OCI-M2 (cell line): ENCODE data around the gene KIF1B.
A peak's percentile ranks its signal among the peaks of the same experiment; 100 is the strongest.
"Not testable (repeated sequence)": the region's sequence is repeated elsewhere in the genome, so short reads cannot be mapped to it uniquely, and the experiment has no call there.

ENCODE experiments used
- DNase-seq: peaks from one replicate; lab custom pipeline; 2025; ENCODE audit not compliant: unreplicated experiment; lab: John Stamatoyannopoulos, UW

KIF1B gene

DNA sequence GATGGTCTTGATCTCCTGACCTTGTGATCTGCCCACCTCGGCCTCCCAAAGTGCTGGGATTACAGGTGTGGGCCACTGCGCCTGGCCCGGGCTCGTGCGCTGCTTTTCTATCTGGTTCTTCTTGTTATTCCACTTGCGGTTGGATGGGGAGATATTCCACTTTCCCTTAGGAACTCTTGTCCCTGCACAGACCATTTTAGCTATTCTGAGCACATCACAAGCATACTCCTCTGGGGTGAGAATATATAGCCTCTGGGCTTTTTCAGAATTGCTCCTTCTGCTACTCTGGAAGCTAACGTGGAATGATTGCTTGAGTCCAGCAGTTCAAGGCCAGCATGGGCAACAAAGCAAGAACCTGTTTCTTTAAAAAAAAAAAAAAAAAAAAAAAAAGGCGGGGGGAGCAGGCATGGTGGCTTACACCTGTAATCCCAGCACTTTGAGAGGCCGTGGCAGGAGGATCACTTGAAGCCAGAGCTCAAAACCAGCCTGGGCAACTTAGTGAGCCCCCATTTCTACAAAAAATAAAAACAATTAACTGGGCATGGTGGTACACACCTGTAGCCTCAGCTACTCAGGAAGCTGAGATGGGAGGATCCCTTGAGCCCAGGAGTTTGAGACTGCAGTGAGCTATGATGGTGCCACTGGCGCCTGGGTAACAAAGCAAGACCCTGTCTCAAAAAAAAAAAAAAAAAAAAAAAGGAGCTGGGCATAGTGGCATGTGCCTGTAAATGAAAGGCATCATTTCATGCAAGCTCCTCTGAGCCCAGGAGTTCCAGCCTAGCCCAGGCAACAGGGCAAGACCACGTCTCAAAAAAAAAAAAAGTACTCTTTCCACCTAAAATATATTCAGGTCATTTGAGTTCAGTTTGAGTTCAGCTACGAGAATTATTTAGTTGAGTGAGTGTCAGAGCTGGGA, 176.6 kb downstream of the KIF1B start:
- DNase-seq, result no peak

DNA sequence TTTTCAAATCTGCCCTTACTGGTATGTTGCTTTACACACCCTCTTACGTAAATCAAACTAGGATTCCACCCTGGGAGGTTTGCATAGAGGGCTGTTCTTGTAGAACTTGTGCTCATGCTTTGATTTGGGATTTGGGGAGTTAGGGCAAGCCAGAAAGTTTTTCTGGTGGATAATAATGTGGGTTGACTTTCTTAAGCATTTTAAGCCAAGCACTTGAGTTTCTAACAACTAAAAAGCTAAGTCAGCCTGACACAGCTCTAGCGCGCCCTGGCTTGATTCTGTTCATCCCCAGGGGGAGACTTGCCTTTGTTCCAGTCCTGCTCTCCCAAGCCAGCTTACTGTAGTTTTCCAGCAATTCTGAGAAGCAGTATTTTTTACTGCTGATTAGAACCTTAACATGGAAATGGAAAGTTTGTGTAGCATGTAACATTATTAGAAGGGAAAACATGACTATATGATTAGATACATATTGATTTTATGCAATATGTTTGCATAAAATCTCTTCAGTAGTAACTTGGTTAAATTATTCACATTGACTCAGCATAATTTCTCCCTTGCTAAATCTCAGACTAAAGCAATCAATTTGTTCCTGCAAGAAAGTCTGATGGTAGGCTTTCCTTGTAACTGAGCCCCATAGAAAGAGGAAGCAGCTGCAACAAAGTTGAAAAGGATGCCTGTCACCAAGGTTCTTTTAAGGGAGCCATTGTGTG, 177.5 kb downstream of the KIF1B start:
- DNase-seq, result no peak

DNA sequence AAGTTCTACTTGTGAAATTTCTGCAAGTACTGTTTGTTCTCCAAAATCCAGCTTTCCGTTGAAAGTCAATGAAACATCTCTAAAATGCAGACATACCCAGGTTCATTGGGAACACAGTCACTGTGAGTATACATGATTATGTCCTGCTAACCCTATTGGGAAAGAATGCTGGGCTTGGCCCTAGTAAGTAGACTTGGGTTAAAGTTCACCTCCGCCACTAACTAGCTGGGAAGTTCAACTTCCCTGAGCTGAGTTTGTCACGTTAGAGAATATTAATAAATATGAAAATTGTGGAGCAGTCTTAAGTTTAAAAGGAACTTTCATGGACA, 178.0 kb downstream of the KIF1B start:
- DNase-seq, result no peak

DNA sequence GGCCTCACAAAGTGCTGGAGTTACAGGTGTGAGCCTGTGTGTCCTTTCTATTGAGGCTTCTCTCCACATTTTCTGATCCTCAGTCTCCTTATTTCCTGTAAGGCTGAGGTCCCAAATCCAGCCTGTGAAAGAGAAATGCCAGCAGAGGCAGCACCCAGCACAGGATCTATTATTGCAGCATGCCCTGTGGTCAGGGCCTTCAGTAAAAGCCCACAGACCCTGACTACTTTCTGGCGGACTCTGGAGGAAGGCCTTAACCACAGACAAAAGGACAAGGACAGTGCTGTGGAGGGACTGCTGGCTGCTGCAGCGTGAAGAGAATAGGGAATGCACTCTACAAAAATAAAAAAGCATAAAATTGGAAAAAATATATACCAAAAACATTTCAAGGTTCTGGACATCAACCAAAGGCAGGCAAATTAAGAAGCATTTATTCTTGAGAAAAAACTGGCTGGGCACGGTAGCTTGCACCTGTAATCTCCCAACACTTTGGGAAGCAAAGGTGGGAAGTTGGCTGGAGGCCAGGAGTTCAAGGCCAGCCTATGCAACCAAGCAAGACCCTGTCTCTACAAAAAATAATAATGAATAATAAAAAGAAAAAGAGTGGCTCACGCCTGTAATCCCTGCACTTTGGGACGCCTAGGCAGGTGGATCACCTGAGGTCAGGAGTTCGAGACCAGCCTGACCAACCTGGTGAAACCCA, 179.1 kb downstream of the KIF1B start:
- no peak for DNase-seq

DNA sequence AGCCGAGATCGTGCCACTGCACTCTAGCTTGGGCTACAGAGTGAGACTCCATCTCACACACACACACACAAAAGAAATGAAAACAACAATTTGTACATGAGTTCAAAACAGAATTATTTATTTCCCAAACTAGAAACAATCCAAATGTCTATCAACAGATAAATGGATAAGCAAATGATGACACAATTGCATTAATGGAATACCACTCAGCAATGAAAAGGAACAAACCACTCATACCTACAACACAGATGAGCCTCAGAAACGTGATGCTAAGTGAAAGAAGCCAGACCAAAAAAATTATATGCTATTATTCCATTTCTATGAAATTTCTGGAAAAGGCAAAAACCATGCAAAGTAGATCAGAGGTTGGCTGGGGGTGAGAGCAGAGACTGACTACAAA, 186.5 kb downstream of the KIF1B start:
- DNase-seq, result no peak

DNA sequence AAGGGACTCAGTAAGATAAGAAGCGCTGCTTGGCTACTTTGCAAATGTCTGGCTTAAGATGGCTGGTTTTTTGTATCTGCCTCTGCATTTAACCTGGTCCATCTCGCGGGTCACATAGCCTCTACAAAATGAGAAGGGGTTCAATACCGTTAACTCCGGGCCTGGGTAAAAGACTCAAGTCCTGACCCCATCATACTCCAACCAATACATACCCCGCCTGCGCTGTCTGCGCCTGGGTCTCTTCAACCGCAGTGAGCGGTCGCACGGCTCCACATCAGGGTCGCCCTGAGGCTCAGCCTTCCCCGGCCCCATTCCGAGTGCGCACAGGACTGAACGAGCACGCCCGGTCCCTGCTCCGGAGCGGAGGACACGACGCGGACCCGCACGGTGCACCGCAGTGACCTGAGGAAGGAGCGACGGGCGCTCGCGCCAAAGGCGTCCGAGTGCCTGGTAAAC, 187.9 kb downstream of the KIF1B start:
- DNase-seq, result peak; percentile 43

DNA sequence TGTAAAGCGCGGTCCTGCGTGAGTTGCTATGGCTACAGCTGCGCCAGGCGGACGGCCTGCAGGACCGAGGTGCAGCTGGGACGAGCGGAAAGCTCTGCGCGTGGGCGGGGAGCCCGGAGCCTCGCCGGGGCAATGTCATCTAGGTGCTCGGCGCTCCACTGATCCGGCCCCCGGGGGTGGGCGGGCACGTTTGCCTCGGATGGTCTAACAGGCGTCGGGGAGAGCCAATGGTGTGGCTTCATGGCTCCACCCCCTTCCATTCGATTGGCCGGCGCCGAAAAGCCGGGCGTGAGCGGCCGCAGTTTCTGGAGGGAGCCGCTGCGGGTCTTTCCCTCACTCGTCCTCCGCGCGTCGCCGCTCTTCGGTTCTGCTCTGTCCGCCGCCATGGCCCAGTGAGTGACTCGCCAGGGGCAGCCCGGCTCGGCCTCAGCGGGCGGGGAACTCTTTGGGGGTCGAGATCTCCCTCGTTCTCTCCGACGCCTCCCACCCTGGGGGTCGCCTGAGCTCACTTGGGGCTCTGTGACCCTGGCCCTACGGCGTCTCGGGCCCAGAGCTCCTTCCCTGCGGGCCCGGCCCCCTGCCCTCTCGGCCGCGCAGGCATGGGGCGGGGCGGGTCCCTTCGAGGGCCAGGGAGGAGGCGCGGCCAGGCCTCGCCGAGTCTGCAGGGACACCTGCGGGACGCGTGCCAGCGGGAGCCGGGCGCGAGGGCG, 188.5 kb downstream of the KIF1B start, which contains the start of gene PGD:
Gene PGD, plus strand, starts transcription at position 331 of the 710 bp plus-strand sequence. Its CDS starts 54 bp downstream, at position 385.
- peak; percentile 84 for DNase-seq

DNA sequence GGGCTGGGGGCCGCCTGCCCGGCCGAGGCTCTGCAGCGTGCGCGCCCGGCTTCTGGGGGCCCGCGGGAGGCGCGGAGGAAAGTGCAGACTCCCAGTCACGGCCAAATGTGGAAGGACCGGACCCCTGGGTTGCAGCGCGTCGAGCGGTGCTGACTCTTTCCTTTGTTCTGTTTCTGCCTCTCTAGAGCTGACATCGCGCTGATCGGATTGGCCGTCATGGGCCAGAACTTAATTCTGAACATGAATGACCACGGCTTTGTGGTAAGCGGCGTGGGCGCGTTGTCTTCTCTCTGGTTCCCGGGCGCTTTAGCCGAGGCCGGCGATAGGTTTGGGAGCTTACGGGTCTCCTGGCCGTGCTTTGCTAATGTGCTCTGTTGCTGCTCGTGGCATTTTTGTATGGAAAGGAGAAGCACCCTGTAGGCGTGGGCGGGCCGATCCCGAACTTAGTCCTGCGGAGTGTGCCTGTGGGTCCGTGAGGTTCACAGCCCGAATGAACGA, 189.1 kb downstream of the KIF1B start:
- DNase-seq, result no peak

DNA sequence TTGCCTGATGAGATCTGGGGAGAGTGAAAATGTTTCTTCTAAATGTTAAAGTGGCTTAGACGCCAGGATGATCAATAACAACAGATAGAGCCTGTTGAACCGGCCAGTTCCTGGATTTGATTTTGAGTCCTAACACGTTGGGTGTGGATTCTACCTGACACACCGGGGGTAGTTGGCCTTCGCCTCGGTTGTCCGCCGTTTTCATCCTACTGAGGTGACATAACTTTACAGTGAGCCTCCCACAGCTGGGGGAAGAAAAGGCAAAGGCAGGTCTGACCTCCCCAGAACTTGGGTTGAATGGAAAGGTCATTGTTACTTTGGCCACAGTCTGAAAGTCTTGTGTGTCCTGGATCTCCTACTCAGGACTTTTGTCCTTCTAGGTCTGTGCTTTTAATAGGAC, 189.6 kb downstream of the KIF1B start:
- DNase-seq, result no peak

DNA sequence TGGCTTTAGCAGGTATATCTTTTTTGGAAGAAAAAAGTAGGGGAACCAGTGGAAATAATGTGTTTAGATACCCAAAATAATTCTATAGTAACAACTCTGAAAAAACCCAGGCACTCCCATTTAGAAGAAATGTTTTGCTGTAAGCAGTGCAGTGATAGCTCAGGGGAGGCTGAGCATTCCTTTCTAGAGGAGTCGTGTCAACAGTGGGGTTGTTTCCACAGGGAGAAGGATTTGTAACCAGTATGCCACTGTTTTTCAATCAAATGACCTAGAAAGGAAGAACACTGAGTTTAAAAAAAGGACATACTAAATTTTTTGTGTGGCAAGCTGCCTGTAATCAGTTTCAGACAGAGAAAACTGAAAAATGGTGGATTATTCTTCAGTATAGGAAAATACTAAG, 190.9 kb downstream of the KIF1B start:
- DNase-seq, result no peak

DNA sequence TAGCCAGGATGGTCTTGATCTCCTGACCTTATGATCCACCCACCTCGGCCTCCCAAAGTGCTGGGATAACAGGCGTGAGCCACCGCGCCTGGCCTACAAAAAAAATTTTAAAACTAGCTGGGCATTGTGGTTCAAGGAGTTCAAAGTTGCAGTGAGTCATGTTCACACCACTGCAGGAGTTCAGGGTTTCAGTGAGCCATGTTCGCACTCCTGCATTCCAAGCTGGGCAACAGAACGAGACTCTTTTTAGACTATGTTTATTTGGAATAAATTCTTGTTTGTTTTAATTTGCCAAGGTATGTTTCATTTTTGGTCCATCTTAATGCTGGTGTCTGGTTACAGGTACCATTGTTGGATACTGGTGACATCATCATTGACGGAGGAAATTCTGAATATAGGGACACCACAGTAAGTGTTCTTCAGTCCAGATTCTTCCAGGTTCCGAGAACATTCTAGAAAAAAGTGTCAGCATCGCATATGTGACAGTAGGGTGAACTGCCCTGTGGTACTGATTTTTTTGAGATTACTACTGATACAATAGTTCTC, 192.4 kb downstream of the KIF1B start:
- DNase-seq, result no peak

DNA sequence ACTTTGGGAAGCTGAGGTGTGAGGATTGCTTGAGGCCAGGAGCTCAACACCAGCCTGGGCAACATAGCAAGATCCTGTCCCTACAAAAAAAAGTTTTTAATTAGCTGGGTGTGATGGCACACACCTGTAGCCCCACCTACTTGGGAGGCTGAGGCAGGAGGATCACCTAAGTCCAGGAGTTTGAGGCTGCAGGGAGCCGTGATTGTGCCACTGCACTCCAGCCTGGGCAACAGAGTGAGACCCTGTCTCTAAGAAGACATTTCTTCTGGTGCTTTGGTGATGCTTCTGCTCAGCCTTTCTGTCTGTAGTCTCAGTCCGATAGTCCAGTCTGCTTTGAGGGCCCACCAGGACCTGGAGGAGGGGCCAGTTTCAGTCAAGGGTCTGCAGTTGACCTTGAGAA, 196.8 kb downstream of the KIF1B start:
- DNase-seq, result no peak

DNA sequence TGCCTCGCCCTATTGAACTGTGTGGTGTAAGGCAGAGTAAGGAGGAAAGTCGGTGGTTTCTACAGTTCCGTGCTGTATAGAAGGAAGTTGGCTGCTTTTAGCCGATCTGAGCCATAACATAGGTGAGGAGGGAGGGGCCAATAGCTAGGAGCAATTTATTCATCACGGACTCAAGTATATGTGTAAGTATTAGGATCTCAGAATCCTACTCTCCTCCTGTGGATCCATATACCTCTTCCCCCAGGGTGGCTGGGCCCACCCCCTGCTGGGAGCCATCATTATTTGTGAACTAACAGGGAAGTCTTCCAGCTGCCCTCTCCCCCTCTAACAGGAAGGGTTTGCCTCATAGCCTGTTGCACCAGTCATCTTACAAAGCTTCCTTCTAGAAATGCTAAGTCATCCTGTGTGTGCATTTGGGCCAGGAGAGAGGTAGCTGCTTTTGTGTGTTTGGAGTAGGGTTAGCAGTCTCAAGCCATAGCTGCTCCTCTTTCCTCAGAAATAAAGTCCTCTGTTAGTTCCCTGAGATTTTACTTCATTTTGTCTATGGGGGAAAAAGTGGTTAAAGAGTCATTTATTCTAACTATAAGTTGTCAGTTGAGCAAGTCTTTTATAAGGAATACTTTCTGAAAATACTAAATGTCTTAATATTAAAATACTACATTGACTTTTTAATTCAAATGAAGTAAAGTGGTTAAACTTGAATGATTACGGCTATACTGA, 205.0 kb downstream of the KIF1B start:
- DNase-seq, result no peak

DNA sequence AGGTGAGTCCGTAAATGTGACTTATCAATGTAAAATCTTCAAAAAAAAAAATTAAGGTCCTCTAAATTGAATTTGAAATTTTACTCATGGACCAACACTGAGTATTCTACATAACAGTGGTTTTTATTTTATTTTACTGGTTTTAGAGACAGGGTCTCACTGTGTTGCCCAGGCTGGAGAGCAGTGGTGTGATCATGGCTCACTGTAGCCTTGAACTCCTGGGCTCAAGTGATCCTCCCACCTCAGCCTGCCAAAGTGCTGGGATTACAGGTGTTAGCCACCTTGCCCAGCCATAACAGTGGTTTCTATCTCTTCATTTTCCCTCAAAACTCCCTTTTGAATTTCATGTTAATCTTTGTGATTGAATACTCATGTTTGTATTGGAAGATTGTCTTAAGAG, 205.6 kb downstream of the KIF1B start:
- DNase-seq, result not testable (repeated sequence)

DNA sequence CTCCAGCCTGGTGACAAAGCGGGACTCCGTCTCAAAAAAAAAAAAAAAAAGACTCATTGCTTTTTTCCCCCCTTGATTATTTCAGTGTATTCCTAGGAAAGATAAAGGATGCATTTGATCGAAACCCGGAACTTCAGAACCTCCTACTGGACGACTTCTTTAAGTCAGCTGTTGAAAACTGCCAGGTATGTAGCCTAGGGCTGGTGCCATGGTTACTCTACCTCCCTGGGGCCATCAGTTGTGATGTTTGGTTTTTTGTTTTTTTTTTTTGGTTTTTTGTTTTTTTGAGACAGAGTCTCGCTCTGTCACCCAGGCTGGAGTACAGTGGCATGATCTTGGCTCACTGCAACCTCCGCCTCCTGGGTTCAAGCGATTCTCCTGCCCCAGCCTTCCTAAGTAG, 208.4 kb downstream of the KIF1B start:
- DNase-seq, result not testable (repeated sequence)

DNA sequence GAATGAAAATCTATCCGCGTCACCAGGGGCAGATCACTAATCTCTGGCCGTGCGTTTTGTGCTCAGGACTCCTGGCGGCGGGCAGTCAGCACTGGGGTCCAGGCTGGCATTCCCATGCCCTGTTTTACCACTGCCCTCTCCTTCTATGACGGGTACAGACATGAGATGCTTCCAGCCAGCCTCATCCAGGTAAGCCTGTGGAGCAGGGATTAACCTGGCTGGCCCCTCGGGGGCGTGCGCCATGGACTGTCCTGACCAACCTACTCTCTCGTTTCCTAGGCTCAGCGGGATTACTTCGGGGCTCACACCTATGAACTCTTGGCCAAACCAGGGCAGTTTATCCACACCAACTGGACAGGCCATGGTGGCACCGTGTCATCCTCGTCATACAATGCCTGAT, 209.0 kb downstream of the KIF1B start:
- no peak for DNase-seq

DNA sequence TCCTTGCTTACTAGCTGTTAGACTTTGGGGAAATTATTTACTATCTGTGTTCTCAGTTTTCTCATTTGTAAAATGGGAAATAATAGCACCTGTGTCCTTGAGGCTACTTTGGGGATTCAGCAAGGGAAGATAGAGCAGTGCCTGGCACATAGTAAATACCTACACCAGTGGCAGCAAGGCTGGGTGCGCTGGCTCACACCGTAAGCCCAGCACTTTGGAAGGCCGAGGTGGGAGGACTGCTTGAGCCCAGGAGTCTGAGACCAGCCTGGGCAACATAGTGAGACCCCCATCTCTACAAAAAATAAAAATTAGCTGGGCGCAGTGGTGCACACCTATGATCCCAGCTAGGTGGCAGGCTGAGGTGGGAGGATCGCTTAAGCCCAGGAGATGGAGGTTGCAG, 211.3 kb downstream of the KIF1B start:
- DNase-seq, result no peak

DNA sequence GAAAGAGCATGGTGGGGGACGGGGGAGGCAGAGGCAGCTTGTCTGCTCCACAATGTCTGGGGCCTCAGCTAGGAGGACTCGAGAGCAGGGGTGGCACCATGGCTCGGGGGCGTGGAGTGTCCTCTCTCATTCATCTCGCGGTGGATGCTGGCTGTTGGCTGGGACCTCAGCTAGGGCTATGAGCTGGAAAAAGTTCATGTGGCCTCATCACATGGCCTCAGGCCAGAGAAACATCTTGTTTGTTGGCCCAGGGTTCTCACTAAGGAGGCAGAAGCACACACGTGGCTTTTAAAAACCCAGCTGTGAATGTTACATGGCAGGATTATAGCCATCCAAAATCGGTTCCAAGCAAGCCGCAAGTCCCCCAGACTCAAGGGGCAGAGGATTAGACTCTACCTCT, 213.7 kb downstream of the KIF1B start:
- no peak for DNase-seq

DNA sequence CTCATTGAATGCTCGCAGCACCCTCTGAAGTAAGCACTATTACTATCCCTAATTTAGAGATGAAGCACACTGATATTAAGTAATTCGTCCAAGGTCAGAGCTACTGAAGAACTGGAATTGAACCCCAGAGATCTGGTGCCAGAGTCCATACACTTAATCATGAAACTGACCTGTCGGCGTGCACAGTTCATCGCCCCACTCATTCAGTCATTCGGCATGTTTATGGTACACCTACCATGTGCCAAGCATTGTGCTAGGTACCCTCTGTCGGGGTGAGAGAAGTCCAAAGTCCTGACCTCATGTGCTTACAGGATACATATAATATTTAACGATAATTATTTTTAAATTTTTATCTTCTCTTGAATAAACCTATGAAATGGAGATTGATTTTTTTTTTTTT, 214.3 kb downstream of the KIF1B start:
- DNase-seq, result no peak
